Liver (tissue), 9 donors: ENCODE data around the gene MED14. TPM values are rescaled to one million over a fixed set of nuclear protein-coding genes. Genes with fewer than 3 reads are reported as not detected.

ENCODE experiments used
- DNase-seq: peaks from one replicate; pipeline ENCODE4 v3.0.0-alpha.2; 2017; ENCODE audit warnings: low spot score
- H3K27ac ChIP-seq, 2 donors: one replicate each; pipeline ENCODE4 v1.7.0; 2013; ENCODE audit warnings: inconsistent platforms in 2 of 2, low read length in 2 of 2, control low read depth in 1 of 2, low read depth in 1 of 2, mild to moderate bottlenecking in 1 of 2
- H3K27me3 ChIP-seq, 4 donors: one replicate each; pipeline versions ENCODE4 v1.6.1 to v1.7.0; 2013; ENCODE audit warnings: low read length in 3 of 4, inconsistent platforms in 1 of 4, mild to moderate bottlenecking in 1 of 4, moderate library complexity in 1 of 4; ENCODE audit not compliant: control insufficient read depth in 4 of 4, insufficient read depth in 4 of 4
- H3K36me3 ChIP-seq, 4 donors: one replicate each; pipeline versions ENCODE4 v1.6.1 to v1.7.0; 2013; ENCODE audit warnings: low read length in 3 of 4, mild to moderate bottlenecking in 3 of 4, low read depth in 1 of 4, moderate library complexity in 1 of 4; ENCODE audit not compliant: control insufficient read depth in 4 of 4, insufficient read depth in 3 of 4
- H3K4me1 ChIP-seq, 4 donors: one replicate each; pipeline versions ENCODE4 v1.6.1 to v1.7.0; 2013; ENCODE audit warnings: low read length in 3 of 4, mild to moderate bottlenecking in 3 of 4, moderate library complexity in 1 of 4; ENCODE audit not compliant: control insufficient read depth in 4 of 4, insufficient read depth in 4 of 4
- H3K4me3 ChIP-seq, 3 donors: one replicate each; pipeline versions ENCODE4 v1.6.1 to v1.7.0; 2013; ENCODE audit warnings: low read length in 3 of 3, control low read depth in 1 of 3, low read depth in 1 of 3, mild to moderate bottlenecking in 1 of 3
- H3K9ac ChIP-seq, 2 donors: one replicate each; pipeline ENCODE4 v1.7.0; 2013; ENCODE audit warnings: low read length in 2 of 2, mild to moderate bottlenecking in 2 of 2, moderate library complexity in 2 of 2, control low read depth in 1 of 2, low read depth in 1 of 2
- H3K9me3 ChIP-seq, 4 donors: one replicate each; pipeline versions ENCODE4 v1.6.1 to v1.7.0; 2013; ENCODE audit warnings: low read length in 3 of 4; ENCODE audit not compliant: control insufficient read depth in 4 of 4
- FOXA1 ChIP-seq: IDR thresholded peaks from 2 replicates; pipeline ENCODE4 v1.6.1; 2016; ENCODE audit warnings: antibody characterized with exemption
- FOXA2 ChIP-seq: IDR thresholded peaks from 2 replicates; pipeline ENCODE4 v1.6.1; 2016; ENCODE audit warnings: antibody characterized with exemption
- GABPA ChIP-seq, 2 donors: IDR thresholded peaks in 1 of 2; conservative IDR thresholded peaks in 1 of 2; 2 replicates each; pipeline ENCODE4 v1.6.1; 2016; ENCODE audit warnings: antibody characterized with exemption in 2 of 2, mild to moderate bottlenecking in 1 of 2, moderate library complexity in 1 of 2
- HNF4A ChIP-seq, 2 donors: conservative IDR thresholded peaks; 2 replicates each; pipeline ENCODE4 v1.6.1; 2016; ENCODE audit warnings: antibody characterized with exemption in 2 of 2, mild to moderate bottlenecking in 2 of 2
- RXRA ChIP-seq, 2 donors: IDR thresholded peaks; 2 replicates each; pipeline ENCODE4 v1.6.1; 2017 to 2018; ENCODE audit warnings: antibody characterized with exemption in 2 of 2, mild to moderate bottlenecking in 1 of 2
- SP1 ChIP-seq: IDR thresholded peaks from 2 replicates; pipeline ENCODE4 v1.6.1; 2018; ENCODE audit warnings: antibody characterized with exemption, mild to moderate bottlenecking
- YY1 ChIP-seq: IDR thresholded peaks from 2 replicates; pipeline ENCODE4 v1.6.1; 2016; ENCODE audit warnings: antibody characterized with exemption, mild to moderate bottlenecking
- WGBS: extraction: QIAGEN DNeasy Blood & Tissue Kit; methylation state at CpG from one replicate; pipeline ENCODE4 v1.1.7; 2013; 5-methylcytosine and 5-hydroxymethylcytosine counted together
- polyA plus RNA-seq, 2 donors: library from polyadenylated mRNA; stranded (reverse) in 1 of 2; unstranded in 1 of 2; fragments of 200-250 nt in 1 of 2; fragments of >200 nt in 1 of 2; fragmentation: Nextera tagmentation in 1 of 2; extraction: Ambion mirVana in 1 of 2; gene quantifications; one replicate each; pipeline versions ENCODE4 v1.2.1 to v1.2.3, GENCODE V29; 2013 to 2015
- total RNA-seq, 2 donors: library from RNA; depleted of rRNA; stranded (reverse); fragments of >200 nt; gene quantifications; one replicate each; pipeline ENCODE4 v1.2.3, GENCODE V29; 2014
- TF ChIP-seq, protein P1 (sequence below): IDR thresholded peaks from 2 replicates; pipeline ENCODE4 v1.6.1; 2016; ENCODE audit warnings: antibody characterized with exemption, mild to moderate bottlenecking
- donor health status: healthy.
- donor health status: healthy.
- donor health status: healthy.
- donor health status: healthy.
- donor health status: healthy.

Gene MED14
- total and polyA plus RNA-seq, 4 donors: 5.5 to 20.1 (median 7.0) TPM

DNA sequence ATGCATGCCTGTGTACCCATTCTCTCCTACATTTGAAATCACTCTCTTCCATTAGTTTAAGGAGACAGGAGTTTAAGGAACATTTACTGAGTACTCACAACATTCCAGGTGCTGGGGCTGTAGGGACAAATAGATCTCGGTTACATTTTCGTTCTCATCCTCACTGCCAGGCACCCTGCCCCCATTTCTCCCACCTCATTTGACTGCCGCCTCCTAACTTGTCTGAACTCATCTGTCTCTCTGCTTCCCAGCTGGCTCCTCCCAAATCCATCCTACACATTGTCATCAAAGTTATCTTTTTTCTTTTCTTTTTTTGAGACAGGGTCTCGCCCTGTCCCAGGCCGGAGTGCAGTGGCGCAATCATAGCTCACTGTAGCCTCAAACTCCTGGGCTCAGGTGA lies 131.9 kb downstream of the MED14 start:
- Histone ChIP-seq H3K27me3 (no peaks in the 10 kb centered on the region), H3K27ac (no peak overlapping the region), H3K36me3 (peaks cover 0 to 16% (median 9%) of the 10 kb centered on the region in 4 donors), H3K4me3 (no peak overlapping the region), H3K9ac (no peak overlapping the region), H3K9me3 (no peaks in the 10 kb centered on the region), H3K4me1 (no peaks in the 10 kb centered on the region)
- 95% methylated on average over 6 of the region's 6 CpGs for WGBS
- DNase-seq: no peak
- TF ChIP-seq, protein P1, sequence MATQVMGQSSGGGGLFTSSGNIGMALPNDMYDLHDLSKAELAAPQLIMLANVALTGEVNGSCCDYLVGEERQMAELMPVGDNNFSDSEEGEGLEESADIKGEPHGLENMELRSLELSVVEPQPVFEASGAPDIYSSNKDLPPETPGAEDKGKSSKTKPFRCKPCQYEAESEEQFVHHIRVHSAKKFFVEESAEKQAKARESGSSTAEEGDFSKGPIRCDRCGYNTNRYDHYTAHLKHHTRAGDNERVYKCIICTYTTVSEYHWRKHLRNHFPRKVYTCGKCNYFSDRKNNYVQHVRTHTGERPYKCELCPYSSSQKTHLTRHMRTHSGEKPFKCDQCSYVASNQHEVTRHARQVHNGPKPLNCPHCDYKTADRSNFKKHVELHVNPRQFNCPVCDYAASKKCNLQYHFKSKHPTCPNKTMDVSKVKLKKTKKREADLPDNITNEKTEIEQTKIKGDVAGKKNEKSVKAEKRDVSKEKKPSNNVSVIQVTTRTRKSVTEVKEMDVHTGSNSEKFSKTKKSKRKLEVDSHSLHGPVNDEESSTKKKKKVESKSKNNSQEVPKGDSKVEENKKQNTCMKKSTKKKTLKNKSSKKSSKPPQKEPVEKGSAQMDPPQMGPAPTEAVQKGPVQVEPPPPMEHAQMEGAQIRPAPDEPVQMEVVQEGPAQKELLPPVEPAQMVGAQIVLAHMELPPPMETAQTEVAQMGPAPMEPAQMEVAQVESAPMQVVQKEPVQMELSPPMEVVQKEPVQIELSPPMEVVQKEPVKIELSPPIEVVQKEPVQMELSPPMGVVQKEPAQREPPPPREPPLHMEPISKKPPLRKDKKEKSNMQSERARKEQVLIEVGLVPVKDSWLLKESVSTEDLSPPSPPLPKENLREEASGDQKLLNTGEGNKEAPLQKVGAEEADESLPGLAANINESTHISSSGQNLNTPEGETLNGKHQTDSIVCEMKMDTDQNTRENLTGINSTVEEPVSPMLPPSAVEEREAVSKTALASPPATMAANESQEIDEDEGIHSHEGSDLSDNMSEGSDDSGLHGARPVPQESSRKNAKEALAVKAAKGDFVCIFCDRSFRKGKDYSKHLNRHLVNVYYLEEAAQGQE: no peak
- TF ChIP-seq HNF4A (conservative IDR thresholded peaks at IDR 0.05): no peak
- TF ChIP-seq GABPA (IDR thresholded peaks at IDR 0.05 in 1 of 2, conservative IDR thresholded peaks at IDR 0.05 in 1 of 2): no peak
- TF ChIP-seq FOXA1: no peak
- TF ChIP-seq SP1: no peak
- TF ChIP-seq YY1: no peak
- TF ChIP-seq RXRA (IDR thresholded peaks at IDR 0.05): no peak
- TF ChIP-seq FOXA2: no peak

Other genes with a start within 250 kb of the MED14 start
- gene ATP6AP2, start 154.6 kb downstream of the MED14 start, total RNA-seq: 10 to 100 TPM; 61.9 to 80.7 TPM
- gene ATP6AP2, start 154.6 kb downstream of the MED14 start, polyA plus RNA-seq: 10 to 100 TPM; 49.7 to 54.2 TPM
- gene MPC1L, start 112.1 kb downstream of the MED14 start, total RNA-seq: not detected
- gene MPC1L, start 112.1 kb downstream of the MED14 start, polyA plus RNA-seq: not detected
- gene CXorf38, start 88.0 kb downstream of the MED14 start, total RNA-seq: 1 to 10 TPM; 5.8 to 8.3 TPM
- gene CXorf38, start 88.0 kb downstream of the MED14 start, polyA plus RNA-seq: 1 to 10 TPM; 3.7 to 5.6 TPM